ENCODE measurements around the gene ZNF716.
"Not testable (repeated sequence)": the region's sequence is repeated elsewhere in the genome, so short reads cannot be mapped to it uniquely, and the experiment has no call there.

ZNF716 gene

DNA sequence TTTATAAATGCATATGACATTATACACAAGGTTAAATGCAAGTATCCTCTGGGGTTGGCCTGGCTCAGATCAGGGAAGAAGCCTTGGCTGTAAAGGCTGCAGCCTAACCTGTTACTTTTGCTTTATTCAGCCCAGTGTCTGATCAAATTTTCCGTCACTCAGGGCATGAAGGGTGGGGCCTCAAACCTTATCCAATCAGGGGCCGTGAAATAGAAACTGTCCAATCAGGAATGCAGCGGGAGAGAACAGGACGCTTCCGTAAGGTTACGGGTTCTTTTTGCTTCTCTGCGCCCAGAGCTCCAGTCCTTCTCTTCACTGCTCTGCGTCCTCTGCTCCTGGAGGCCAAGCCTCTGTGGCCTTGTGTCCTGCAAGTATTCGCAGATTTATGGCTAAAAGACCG, at the start of gene ZNF716:
ZNF716 (plus strand) TSS at position 274 of the 400 bp plus-strand sequence; CDS start at position 386, 112 bp downstream.
- DNase-seq: no peak

GRCh38 chr7:57400531-57401155, 49.3 kb upstream of the ZNF716 start:
- DNase-seq: no peak

- DNase-seq: not testable (repeated sequence)
Measured at GRCh38 chr7:57403051-57403450, 46.9 kb upstream of the ZNF716 start.

DNA sequence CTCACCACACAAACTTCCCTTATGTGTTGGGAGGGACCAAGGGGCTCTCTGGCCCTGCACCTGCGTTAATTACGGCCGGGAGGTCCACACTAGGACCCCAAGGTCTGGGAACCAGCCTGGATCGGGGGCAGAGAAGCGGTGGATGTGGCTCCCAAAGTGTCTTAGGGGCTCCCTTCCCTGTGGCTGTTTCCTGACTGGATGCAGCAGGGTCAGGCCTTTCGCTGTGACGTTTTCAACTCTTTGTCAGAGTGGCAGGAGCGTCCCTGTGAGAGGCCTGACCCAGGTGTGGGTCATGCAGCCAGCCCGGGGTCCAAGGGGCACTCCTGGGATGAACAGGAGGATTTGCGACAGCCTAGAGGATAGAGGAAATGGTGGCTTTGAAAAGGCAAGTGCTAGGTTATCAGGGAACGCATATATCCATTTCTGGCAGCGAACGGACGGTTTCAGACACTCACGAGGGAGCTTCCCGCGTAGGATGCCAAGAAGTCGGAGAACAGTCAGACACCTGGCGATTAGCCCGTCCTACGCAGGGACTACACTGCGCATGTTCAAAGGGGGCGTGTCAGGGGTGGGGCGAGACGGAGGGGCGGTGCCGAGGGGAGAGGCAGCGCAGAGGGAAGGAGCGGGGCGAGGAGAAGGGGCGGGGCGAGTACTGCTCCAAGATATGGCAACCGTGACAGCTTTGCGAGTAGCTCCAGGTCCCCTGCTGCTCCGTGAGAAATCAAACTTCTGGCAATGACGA, 46.2 kb upstream of the ZNF716 start:
- no peak for DNase-seq

DNA sequence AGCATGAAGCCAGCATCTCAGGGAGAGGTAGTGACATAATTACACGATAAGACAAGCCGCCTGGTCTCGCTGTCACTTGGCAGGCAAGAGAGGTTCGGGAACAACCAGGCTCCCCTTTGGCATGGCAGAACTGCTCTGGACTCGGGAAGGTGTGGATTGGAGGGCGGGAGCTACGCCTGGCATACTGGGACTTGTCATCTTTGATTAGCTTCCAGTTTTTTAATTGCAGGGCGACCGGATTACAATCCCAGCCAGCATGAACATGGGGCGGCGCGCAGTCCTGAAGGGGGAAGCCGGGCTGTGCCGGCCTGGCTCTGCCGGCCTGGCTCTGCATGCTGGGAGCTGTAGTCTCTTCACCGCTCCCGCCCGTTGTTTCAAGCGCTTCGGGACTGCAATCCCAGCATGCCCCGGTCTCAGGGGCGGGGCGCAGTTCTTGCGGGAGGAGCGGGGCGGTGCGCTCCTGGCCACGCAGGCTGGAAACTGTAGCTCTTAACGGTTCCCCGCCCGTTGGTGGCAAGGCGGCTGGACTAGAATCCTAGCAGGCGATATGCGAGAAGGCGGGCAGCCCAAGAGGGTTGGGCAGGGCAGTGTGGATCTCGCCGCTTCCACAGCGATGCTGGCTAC, 45.5 kb upstream of the ZNF716 start:
- no peak for DNase-seq

DNA sequence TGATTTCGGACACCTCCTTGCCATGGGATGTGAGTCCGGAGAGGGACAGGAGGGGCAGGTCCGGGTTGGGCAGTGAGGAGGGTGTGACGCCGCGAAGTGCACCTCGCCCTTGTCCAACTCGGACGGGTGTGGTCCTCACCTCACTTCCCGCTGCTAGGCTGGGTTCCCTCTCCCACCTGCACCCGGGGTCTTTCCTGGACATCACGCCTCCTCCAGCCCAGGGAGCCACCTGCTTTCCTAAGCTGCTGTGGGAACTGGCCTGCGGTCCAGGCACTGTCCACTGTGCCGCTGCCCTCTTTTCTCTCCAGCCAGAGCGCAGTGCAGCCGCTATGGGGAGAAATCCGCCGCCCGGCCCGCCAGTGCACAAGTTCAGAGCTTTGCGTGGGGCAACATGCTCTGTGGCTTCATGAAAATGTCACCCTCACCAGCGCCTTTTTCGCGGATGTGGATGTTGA, 45.0 kb upstream of the ZNF716 start:
- no peak for DNase-seq

GRCh38 chr7:57407125-57407524, 42.9 kb upstream of the ZNF716 start:
- no peak for DNase-seq

DNA sequence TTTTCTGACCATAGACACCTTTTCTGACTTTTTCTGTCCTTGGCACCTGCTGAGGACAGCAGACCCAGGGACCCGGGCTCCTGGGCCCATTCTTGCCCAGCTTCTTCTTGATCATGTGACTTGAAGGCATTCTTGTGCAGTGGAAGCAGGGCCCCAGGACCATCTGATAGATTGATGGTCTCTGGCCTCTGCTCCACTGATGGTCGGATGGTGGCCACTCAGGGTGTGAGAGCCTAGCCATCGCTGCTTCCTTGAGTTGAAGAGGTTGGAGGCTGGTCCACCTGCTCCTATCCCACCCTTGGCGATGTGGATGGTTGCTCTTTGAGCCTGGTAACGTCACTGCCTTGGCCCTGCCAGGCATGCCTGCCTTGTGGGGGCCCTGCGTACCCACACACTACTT, 37.8 kb upstream of the ZNF716 start:
- DNase-seq: no peak

DNA sequence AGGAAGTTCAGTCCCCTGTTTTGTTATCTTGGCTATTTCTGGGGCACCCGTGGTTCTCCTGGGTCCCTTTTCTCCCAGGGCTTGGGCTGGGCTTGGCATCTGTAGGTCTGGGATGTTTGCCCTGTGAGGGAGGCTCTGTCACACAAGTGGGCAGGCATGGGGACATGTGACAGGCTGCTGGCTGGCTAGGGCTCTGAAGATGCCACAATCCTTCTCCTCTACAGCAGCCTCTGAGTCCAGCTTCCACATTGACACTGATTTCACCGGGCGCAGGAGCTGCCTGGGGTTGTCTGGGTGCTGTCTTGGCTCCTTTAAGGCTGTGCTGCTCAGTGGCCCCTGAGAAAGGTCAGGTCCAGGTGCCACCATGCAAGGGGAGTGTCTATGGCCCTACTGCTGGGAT, 37.4 kb upstream of the ZNF716 start:
- DNase-seq: no peak

GRCh38 chr7:57413529-57414398, 36.2 kb upstream of the ZNF716 start:
- no peak for DNase-seq

DNA sequence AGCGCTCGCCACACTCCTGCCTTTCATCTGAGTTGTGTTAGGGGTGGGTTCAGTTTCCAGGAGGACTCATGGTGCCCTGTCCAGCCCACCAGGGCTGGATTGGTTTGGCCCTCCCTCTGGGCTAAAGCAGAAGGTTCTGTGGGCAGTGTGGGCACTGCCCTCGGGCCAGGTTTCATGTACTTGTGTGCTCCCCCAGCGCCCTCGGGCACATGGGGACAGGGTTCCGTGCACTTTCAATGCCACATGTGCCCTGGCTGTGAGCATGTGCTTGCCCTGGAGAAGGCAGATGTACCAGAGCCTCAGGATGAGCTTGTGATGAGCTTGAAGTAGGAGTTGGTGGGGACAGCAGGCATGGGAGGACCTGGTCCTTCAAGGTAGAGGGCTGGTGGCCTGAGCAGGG, 35.6 kb upstream of the ZNF716 start:
- DNase-seq: no peak

- DNase-seq: no peak
Measured at GRCh38 chr7:57414852-57415251, 35.1 kb upstream of the ZNF716 start.

- no peak for DNase-seq
Measured at GRCh38 chr7:57415326-57415725, 34.7 kb upstream of the ZNF716 start.

DNA sequence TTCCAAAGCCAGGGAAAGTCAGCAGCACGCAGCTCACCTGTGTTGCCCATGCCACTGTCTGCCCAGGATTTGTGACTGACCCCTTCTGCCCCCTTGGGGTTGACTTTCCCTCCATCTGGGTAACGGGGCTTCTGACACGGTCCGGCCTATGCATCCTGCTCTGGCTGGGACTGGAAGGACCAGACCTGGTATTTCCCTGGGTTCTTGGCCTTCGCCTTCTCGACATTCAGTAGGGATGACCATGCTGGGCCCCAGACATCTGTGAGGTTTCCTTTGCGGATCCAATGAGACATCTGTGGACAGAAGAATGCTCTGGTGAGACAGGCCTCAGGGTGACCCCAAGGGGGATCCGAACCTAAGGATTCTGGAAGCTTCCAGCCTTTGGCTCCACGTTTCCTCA, 34.2 kb upstream of the ZNF716 start:
- DNase-seq: no peak

- DNase-seq: no peak
Measured at GRCh38 chr7:57416601-57417358, 33.2 kb upstream of the ZNF716 start.

DNA sequence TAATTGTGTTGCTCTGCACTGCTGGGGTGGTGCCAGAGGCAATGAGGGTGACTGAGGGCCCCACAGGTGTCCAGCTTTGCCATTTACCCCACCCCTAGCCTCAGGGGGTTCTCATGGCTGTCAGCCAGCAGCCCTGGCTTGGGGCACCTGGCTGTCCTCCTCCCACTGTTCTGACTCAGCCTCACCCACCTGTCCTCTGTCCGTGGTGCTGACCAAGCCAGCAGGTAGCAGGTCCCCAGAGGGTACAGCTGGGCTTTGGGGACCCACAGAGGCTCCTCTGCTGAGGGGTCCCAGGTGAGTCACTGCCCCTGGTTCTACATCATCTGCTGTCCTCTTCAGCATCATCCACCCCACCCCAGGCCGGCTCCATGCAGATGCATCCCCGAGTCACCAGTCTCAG, 32.2 kb upstream of the ZNF716 start:
- no peak for DNase-seq

DNA sequence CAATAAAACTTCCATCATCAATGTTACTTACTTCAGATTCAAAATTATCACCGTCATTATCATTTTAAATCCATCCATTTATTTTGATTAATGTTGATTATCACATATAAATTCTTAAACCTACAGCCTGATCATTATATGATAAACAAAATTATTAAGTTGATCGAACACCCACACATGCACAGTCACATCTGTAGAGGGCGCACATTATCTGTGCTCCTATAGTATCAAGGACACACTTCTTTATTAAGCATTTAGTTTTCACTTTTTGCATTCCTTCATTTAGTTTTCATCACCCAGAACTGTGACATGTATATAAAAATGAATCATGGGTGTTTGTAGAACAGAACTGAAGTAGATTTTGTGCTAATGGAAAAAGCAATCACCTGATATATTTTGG, 26.2 kb upstream of the ZNF716 start:
- DNase-seq: no peak

GRCh38 chr7:57424515-57425238, 25.3 kb upstream of the ZNF716 start:
- no peak for DNase-seq

DNA sequence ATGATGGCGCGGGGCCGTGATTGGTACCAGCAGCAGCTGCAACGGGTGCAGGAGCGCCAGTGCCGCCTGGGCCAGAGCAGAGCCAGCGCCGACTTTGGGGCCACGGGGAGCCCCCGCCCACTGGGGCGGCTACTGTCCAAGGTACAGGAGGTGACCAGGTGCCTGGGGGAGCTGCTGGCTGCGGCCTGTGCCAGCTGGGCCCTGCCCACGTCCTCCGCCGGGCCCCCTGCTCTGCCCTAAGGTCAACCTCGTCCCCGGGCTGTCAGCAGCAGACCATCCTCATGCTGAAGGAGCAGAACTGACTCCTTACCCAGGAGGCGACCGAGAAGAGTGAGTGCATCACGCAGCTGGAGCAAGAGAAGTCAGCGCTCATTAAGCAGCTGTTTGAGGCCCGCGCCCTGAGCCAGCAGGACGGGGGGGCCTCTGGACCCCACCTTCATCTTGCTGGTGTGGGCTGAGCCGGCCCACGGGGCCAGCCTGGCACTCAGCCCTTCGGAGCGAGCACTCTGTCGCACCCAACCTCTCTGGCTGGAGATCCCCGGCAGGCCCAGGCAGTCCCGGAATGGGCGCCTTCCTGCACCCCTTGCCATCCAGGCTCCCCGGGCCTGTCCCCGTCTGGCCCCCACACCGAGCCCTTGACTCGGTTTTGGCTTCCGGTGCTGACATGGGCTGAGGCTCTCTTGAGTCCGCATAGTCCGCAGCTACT, 24.6 kb upstream of the ZNF716 start:
- DNase-seq: no peak

DNA sequence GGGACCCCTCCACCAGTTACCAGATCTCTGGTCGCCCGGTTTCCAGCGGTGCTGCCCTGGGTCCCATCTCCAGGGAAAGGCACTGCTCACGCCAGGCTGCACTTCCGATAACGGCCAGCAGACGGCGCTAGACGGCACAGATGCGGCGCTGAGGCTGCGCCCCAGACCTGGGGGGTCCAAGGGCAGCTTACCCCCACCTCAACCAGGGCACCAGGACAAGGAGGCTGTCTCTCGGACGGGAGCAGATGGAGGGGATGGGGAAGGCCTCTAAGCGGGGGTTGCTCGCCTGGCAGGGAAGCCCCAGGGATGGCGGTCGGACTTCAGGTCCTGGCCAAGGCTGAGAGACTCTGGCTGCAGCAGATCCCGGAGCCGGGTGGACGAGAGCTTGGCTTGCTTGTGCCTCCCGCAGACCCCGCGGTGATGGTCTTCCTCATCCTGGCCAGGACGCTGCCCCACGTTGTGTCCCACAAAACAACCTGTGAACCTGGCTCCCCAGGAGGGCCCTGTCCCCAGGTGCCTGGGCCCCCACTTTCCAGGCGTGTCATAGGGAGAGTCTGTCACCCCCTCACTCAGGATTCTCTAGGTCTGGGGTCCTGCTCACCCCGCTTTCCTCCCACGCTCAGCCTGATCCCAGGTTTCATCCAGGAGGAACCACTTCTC, 23.9 kb upstream of the ZNF716 start:
- DNase-seq: no peak

- no peak for DNase-seq
Measured at GRCh38 chr7:57426629-57427003, 23.4 kb upstream of the ZNF716 start.

Measured in activated CD4-positive, CD25-positive, alpha-beta regulatory T cell treated with anti-CD3 and anti-CD28 coated beads, Interleukin-2, amount 50 U/mL, for 72 hours (primary cell).